T-helper 2 cell treated with Interferon-gamma antibody and Interleukin-4, amounts not matched to agents 100 ng/mL and 5 ng/mL, for 36 hours (primary cell): ENCODE measurements around the gene MYO1A. TPM values are rescaled to one million over a fixed set of nuclear protein-coding genes. Genes with fewer than 3 reads are reported as not detected.
"Not testable (repeated sequence)": the region's sequence is repeated elsewhere in the genome, so short reads cannot be mapped to it uniquely, and the experiment has no call there.

Experiments
- intact Hi-C: fragments of 100-400 bp; cut with micrococcal nuclease; formaldehyde crosslinking; loops from one replicate; pipeline ENCODE4 v1.15.1; 2023
- total RNA-seq: library from RNA; stranded (reverse); gene quantifications from 2 replicates; pipeline ENCODE4 v1.2.3, GENCODE V29; 2022

Gene MYO1A
- total RNA-seq, 1 donor from 2014 or later: 1.2 TPM

GRCh38 chr12:57048423-57049118, 1.4 kb downstream of the MYO1A start:
- intact Hi-C loops: no loop called here

- intact Hi-C loops: no loop called here
Observed at GRCh38 chr12:57047981-57048380, 1.9 kb downstream of the MYO1A start.

GRCh38 chr12:57046947-57047890, 2.7 kb downstream of the MYO1A start:
- intact Hi-C loops: no loop called here

- intact Hi-C loops: no loop called here
Observed at GRCh38 chr12:57046086-57046791, 3.7 kb downstream of the MYO1A start.

GRCh38 chr12:57044889-57045288, 5.0 kb downstream of the MYO1A start:
- intact Hi-C loops: no loop called here

GRCh38 chr12:57044468-57044867, 5.5 kb downstream of the MYO1A start:
- intact Hi-C loops: no loop called here

GRCh38 chr12:57042695-57043094, 7.2 kb downstream of the MYO1A start:
- intact Hi-C loops: no loop called here

- intact Hi-C loops: no loop called here
Observed at GRCh38 chr12:57040750-57041149, 9.2 kb downstream of the MYO1A start.

- intact Hi-C loops: no loop called here
Observed at GRCh38 chr12:57040211-57040610, 9.7 kb downstream of the MYO1A start.

GRCh38 chr12:57039016-57039798, 10.7 kb downstream of the MYO1A start:
- intact Hi-C loops: no loop called here

- intact Hi-C loops: no loop called here
Observed at GRCh38 chr12:57037264-57037663, 12.7 kb downstream of the MYO1A start.

- intact Hi-C loops: no loop called here
Observed at GRCh38 chr12:57033431-57033830, 16.5 kb downstream of the MYO1A start.

GRCh38 chr12:57031789-57032188, 18.1 kb downstream of the MYO1A start:
- intact Hi-C loops: no loop called here

- intact Hi-C loops: no loop called here
Observed at GRCh38 chr12:57031138-57031725, 18.7 kb downstream of the MYO1A start.

- intact Hi-C loops: no loop called here
Observed at GRCh38 chr12:57029457-57029856, 20.5 kb downstream of the MYO1A start.

- intact Hi-C loops: no loop called here
Observed at GRCh38 chr12:57027805-57028153, 22.1 kb downstream of the MYO1A start.

GRCh38 chr12:57027011-57027804, 22.7 kb downstream of the MYO1A start:
- intact Hi-C loops: no loop called here

GRCh38 chr12:57025196-57025595, 24.7 kb downstream of the MYO1A start:
- intact Hi-C loops: no loop called here

GRCh38 chr12:57022324-57022723, 27.6 kb downstream of the MYO1A start:
- intact Hi-C loops: not testable (repeated sequence)
